ENCODE results near the gene TNFAIP8L3.
A peak's percentile ranks its signal among the peaks of the same experiment; 100 is the strongest.

TNFAIP8L3 gene

GRCh38 chr15:51054535-51054934, 40.2 kb downstream of the TNFAIP8L3 start:
- no peak for TF ChIP-seq CTCF (IDR thresholded peaks at IDR 0.05; ENCODE audit: low read depth, low read length, missing control alignments)
- no peak overlapping the region for H3K4me3 ChIP-seq (ENCODE audit: low read depth, low read length)
- in situ Hi-C loops (cut with HindIII; ENCODE audit: low sequenced_read_pairs), result no loop called here
- no peak for DNase-seq (ENCODE audit: low read depth)

GRCh38 chr15:51053571-51053970, 41.1 kb downstream of the TNFAIP8L3 start:
- TF ChIP-seq CTCF (IDR thresholded peaks at IDR 0.05; ENCODE audit: low read depth, low read length, missing control alignments), result no peak
- H3K4me3 ChIP-seq (ENCODE audit: low read depth, low read length), result no peak overlapping the region
- no peak for DNase-seq (ENCODE audit: low read depth)
- in situ Hi-C loops (cut with HindIII; ENCODE audit: low sequenced_read_pairs), result no loop called here

- in situ Hi-C loops (cut with HindIII; ENCODE audit: low sequenced_read_pairs), result no loop called here
- DNase-seq (ENCODE audit: low read depth), result peak; percentile 23
- no peak for TF ChIP-seq CTCF (IDR thresholded peaks at IDR 0.05; ENCODE audit: low read depth, low read length, missing control alignments)
- no peak overlapping the region for H3K4me3 ChIP-seq (ENCODE audit: low read depth, low read length)
These were observed 42.9 kb downstream of the TNFAIP8L3 start for GRCh38 chr15:51051776-51052175.

- in situ Hi-C loops (cut with HindIII; ENCODE audit: low sequenced_read_pairs), result no loop called here
- no peak for DNase-seq (ENCODE audit: low read depth)
- H3K4me3 ChIP-seq (ENCODE audit: low read depth, low read length), result no peak overlapping the region
- no peak for TF ChIP-seq CTCF (IDR thresholded peaks at IDR 0.05; ENCODE audit: low read depth, low read length, missing control alignments)
These were observed 45.6 kb downstream of the TNFAIP8L3 start for GRCh38 chr15:51049081-51049480.

- in situ Hi-C loops (cut with HindIII; ENCODE audit: low sequenced_read_pairs), result no loop called here
- no peak for DNase-seq (ENCODE audit: low read depth)
- no peak overlapping the region for H3K4me3 ChIP-seq (ENCODE audit: low read depth, low read length)
- TF ChIP-seq CTCF (IDR thresholded peaks at IDR 0.05; ENCODE audit: low read depth, low read length, missing control alignments), result no peak
These were observed 46.4 kb downstream of the TNFAIP8L3 start for GRCh38 chr15:51048308-51048707.

GRCh38 chr15:51046799-51047449, 47.8 kb downstream of the TNFAIP8L3 start:
- H3K4me3 ChIP-seq (ENCODE audit: low read depth, low read length), result no peak overlapping the region
- no peak for TF ChIP-seq CTCF (IDR thresholded peaks at IDR 0.05; ENCODE audit: low read depth, low read length, missing control alignments)
- in situ Hi-C loops (cut with HindIII; ENCODE audit: low sequenced_read_pairs), result no loop called here
- DNase-seq (ENCODE audit: low read depth), result peak; percentile 75
